GM12878 (cell line): Measurements from ENCODE around the gene GREM1. TPM values are rescaled to one million over a fixed set of nuclear protein-coding genes. Genes with fewer than 3 reads are reported as not detected.

ENCODE experiments used
- ATAC-seq: fragments of 200-7000 bp; cut with Tn5 transposase; 3 replicates; pipeline ENCODE4 v1.9.1; 2020; ENCODE audit warnings: mild to moderate bottlenecking, moderate library complexity
- BruUV-seq: library from RNA; stranded (reverse); fragments of 400-500 nt; replicated peaks from 2 replicates; lab custom pipeline; 2021; lab: Mats Ljungman, UMichigan
- CTCF ChIA-PET: fragments of 300-600 bp; sonication (Branson Sonifier 250); formaldehyde crosslinking; extraction: SDS; loops from one replicate; lab custom pipeline; 2021; ENCODE audit warnings: inconsistent platforms; lab: Yijun Ruan, JAX
- POLR2A ChIA-PET: fragments of 350-600 bp; formaldehyde crosslinking; extraction: SDS; loops from one replicate; lab custom pipeline; 2021; ENCODE audit warnings: inconsistent platforms; lab: Charles Lee
- RAD21 ChIA-PET: fragments of 300-600 bp; sonication (Branson Sonifier 250); formaldehyde crosslinking; loops from one replicate; lab custom pipeline; 2023; ENCODE audit warnings: antibody characterized with exemption; ENCODE audit not compliant: unreplicated experiment; lab: Charles Lee
- SMC1A ChIA-PET: fragments of 300-600 bp; sonication (Branson Sonifier 250); formaldehyde crosslinking; loops from one replicate; lab custom pipeline; 2023; ENCODE audit not compliant: unreplicated experiment, uncharacterized antibody; lab: Charles Lee
- DNase-seq: peaks from one replicate; pipeline ENCODE4 v3.0.0-alpha.2; 2011; ENCODE audit warnings: low read depth, low spot score
- FAIRE-seq: peaks from 3 replicates; lab custom pipeline; 2011; peaks lifted over from hg19 to GRCh38; lab: Jason Lieb, UNC
- H2AFZ ChIP-seq: 2 replicates; pipeline ENCODE4 v1.6.0; 2011; ENCODE audit warnings: low read depth, low read length, control low read depth; ENCODE audit not compliant: control insufficient read depth
- H3K27ac ChIP-seq: 2 replicates; pipeline ENCODE4 v1.5.1; 2011; ENCODE audit warnings: control low read depth; ENCODE audit not compliant: control insufficient read depth, insufficient read depth
- H3K27me3 ChIP-seq, 2 experiments: replicated peaks in 1 of 2; 2 replicates each; pipeline versions ENCODE4 v1.6.0 to v1.6.1; 2011; ENCODE audit warnings: low read length in 1 of 2; ENCODE audit not compliant: control insufficient read depth in 2 of 2, insufficient read depth in 2 of 2
- H3K36me3 ChIP-seq, 2 experiments: 2 replicates each; pipeline ENCODE4 v1.5.1; 2011; ENCODE audit warnings: low read length in 1 of 2; ENCODE audit not compliant: control insufficient read depth in 2 of 2, insufficient read depth in 2 of 2
- H3K4me1 ChIP-seq: 2 replicates; pipeline ENCODE4 v1.6.1; 2011; ENCODE audit warnings: mild to moderate bottlenecking, low read length, moderate library complexity, mixed read lengths; ENCODE audit not compliant: control insufficient read depth, insufficient read depth
- H3K4me2 ChIP-seq: 2 replicates; pipeline ENCODE4 v1.6.0; 2011; ENCODE audit warnings: control low read depth; ENCODE audit not compliant: control insufficient read depth, insufficient read depth
- H3K4me3 ChIP-seq: fragments of 200-600 bp; sonication (generic); 2 replicates; pipeline ENCODE4 v1.5.1; 2016
- H3K79me2 ChIP-seq: 2 replicates; pipeline ENCODE4 v1.6.0; 2011; ENCODE audit warnings: low read length; ENCODE audit not compliant: control insufficient read depth, insufficient read depth
- H3K9ac ChIP-seq: 2 replicates; pipeline ENCODE4 v1.8.0; 2011; ENCODE audit warnings: low read length, control low read depth, mixed read lengths; ENCODE audit not compliant: control insufficient read depth, insufficient read depth
- H3K9me3 ChIP-seq: replicated peaks from 3 replicates; pipeline ENCODE4 v1.5.1; 2011; ENCODE audit warnings: mild to moderate bottlenecking, low read length; ENCODE audit not compliant: control insufficient read depth, insufficient read depth
- H4K20me1 ChIP-seq: 2 replicates; pipeline ENCODE4 v1.6.0; 2011; ENCODE audit not compliant: control insufficient read depth, insufficient read depth
- CBX5 ChIP-seq: sonication (generic); IDR thresholded peaks from 2 replicates; pipeline ENCODE4 v1.6.1; 2016; ENCODE audit warnings: low read depth, moderate library complexity, mild to moderate bottlenecking, inconsistent platforms
- CEBPB ChIP-seq, 2 experiments: fragments of 150-350 bp in 1 of 2; IDR thresholded peaks; 2 replicates each; pipeline ENCODE4 v1.6.1; 2012 to 2014; ENCODE audit warnings: low read depth in 2 of 2, low read length in 2 of 2, borderline replicate concordance in 1 of 2, inconsistent platforms in 1 of 2
- EP300 ChIP-seq, 2 experiments: fragments of 150-350 bp in 1 of 2; IDR thresholded peaks; 2 replicates each; pipeline ENCODE4 v1.6.1; 2011 to 2012; ENCODE audit warnings: low read depth in 2 of 2, low read length in 2 of 2, borderline replicate concordance in 1 of 2, improper control_type of control experiment in 1 of 2, inconsistent platforms in 1 of 2; ENCODE audit not compliant: control insufficient read depth in 1 of 2
- FOXM1 ChIP-seq: IDR thresholded peaks from 2 replicates; pipeline ENCODE4 v1.6.1; 2012; ENCODE audit warnings: low read depth, mild to moderate bottlenecking, inconsistent platforms, low read length, moderate library complexity
- HCFC1 ChIP-seq: fragments of 150-350 bp; IDR thresholded peaks from 2 replicates; pipeline ENCODE4 v1.6.1; 2014; ENCODE audit warnings: low read length
- NR2C1 ChIP-seq: fragments of 450-650 bp; IDR thresholded peaks from 2 replicates; pipeline ENCODE4 v1.6.1; 2017; ENCODE audit warnings: antibody characterized with exemption, mild to moderate bottlenecking, moderate library complexity
- RCOR1 ChIP-seq: conservative IDR thresholded peaks from 2 replicates; pipeline ENCODE4 v1.6.1; 2012; ENCODE audit warnings: low read depth, low read length, improper control_type of control experiment
- SP1 ChIP-seq: IDR thresholded peaks from one replicate; pipeline ENCODE4 v1.6.1; 2011; ENCODE audit warnings: low read depth, low read length
- SUZ12 ChIP-seq: fragments of 200-600 bp; sonication (generic); IDR thresholded peaks from one replicate; pipeline ENCODE4 v1.6.1; 2018; ENCODE audit warnings: antibody characterized with exemption, mild to moderate bottlenecking; ENCODE audit not compliant: unreplicated experiment
- ZBTB40 ChIP-seq: fragments of 450-650 bp; IDR thresholded peaks from 2 replicates; pipeline ENCODE4 v1.6.1; 2016; ENCODE audit warnings: mild to moderate bottlenecking, moderate library complexity, borderline replicate concordance
- WGBS: methylation state at CpG from one replicate; pipeline ENCODE4 v1.1.6; 2016; ENCODE audit warnings: low lambda C conversion rate; ENCODE audit not compliant: insufficient replicate concordance, insufficient coverage; ENCODE audit errors: missing lambda C conversion rate; 5-methylcytosine and 5-hydroxymethylcytosine counted together
- in situ Hi-C: fragments of 300-500 bp; cut with MboI; formaldehyde crosslinking; loops from 9 replicates; pipeline ENCODE4 v1.14.3; 2018; ENCODE audit warnings: mixed read lengths
- intact Hi-C: fragments of 100-400 bp; cut with micrococcal nuclease; formaldehyde crosslinking; loops from one replicate; pipeline ENCODE4 v1.14.2; 2022; ENCODE audit not compliant: unreplicated experiment
- polyA plus RNA-seq, 11 experiments: library from polyadenylated mRNA; depleted of rRNA in 4 of 11; unstranded in 6 of 11; stranded (reverse) in 5 of 11; fragments of >200 nt; fragmentation: Nextera tagmentation in 4 of 11; fragmentation: Illumina TruSeq in 1 of 11; extraction: Ambion mirVana in 4 of 11; extraction: Trizol in 1 of 11; gene quantifications; 1 replicate in 1 of 11; 2 replicates in 10 of 11; pipeline versions ENCODE4 v1.2.1 to v1.2.3, GENCODE V29; 2011 to 2016; ENCODE audit warnings: inconsistent platforms in 2 of 11, missing spikeins in 2 of 11, low read depth in 1 of 11
- total RNA-seq, 4 experiments: library from RNA; depleted of rRNA in 3 of 4; stranded (reverse); fragments of >200 nt in 3 of 4; fragmentation: Illumina TruSeq in 1 of 4; extraction: Trizol in 1 of 4; gene quantifications; 2 replicates each; pipeline versions ENCODE4 v1.2.1 to v1.2.3, GENCODE V29; 2013 to 2021
- TF ChIP-seq, protein P1 (sequence below): fragments of 450-650 bp; IDR thresholded peaks from 2 replicates; pipeline ENCODE4 v1.6.1; 2016; ENCODE audit warnings: mild to moderate bottlenecking

GREM1 gene
- total and polyA plus RNA-seq, 10 of the 15 experiments (the other 5 are each of a cell fraction or from before 2014, with no cell fraction given): 0.08 to 0.36 (median 0.08) TPM; not detected in 7

DNA sequence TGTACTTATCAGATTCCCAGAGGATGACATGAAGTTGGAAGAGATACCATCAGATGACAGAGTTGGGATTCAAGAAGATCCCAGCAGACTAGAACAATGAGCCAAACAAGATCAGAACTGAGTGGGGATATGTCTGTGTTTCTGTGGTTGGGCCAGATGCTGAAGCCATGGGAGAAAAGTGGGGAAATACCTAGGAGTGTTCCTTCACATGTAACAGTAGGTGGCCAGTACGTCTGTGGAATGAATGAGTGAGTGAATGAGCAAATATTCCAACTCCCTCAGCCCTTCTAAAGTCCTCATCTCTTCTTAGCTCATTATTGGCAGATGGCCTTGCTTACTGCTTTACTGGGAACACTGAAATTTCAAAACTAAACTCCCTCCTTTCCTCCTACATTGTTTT is 32.2 kb upstream of the GREM1 start (continued):
- no peak for TF ChIP-seq ZBTB40
- TF ChIP-seq NR2C1: no peak
- no peak for TF ChIP-seq CBX5

DNA sequence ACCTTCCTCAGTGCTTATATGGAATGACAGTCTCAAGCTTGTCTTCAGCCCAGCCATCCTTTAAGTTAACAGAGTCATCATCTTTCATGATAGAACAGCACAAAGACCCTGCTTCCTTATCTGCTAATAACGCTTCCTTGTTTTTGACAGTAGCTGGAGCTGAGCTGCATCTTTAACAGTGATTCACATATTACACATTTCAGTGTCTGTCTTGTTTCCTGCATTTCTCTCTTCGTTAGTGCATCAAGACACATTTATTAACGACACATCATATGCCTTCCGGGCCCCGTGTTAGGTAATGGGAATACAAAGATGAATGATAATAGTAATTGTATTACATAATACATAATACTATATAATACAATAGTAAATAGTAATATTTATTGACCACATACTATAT is 30.2 kb upstream of the GREM1 start:
- in situ Hi-C loops: no loop called here
- DNase-seq (no peak), ATAC-seq (no peak), FAIRE-seq (no peak)
- no peaks in the 10 kb centered on the region for H3K9me3 ChIP-seq
- RAD21 ChIA-PET: no interaction called here
- H2AFZ ChIP-seq: no peak overlapping the region
- SMC1A ChIA-PET: interaction anchor here (1.1 kb wide), 1 partner anchor 156 kb away, joined by 3 read pairs; no protein-coding TSS in a partner anchor
- H3K4me3 ChIP-seq: no peak overlapping the region
- no peaks in the 10 kb centered on the region for H3K79me2 ChIP-seq
- intact Hi-C loops: loop anchor here (10.0 kb wide), 1 partner anchor 57 kb away; no protein-coding TSS in a partner anchor
- H3K4me1 ChIP-seq: peaks cover 3% of the 10 kb centered on the region; the same call in 1 of the 2 replicates
- no peak overlapping the region for H3K27ac ChIP-seq
- BruUV-seq: no TSS peak
- no peaks in the 10 kb centered on the region for H4K20me1 ChIP-seq
- no peak overlapping the region for H3K9ac ChIP-seq
- H3K4me2 ChIP-seq: no peak overlapping the region
- POLR2A ChIA-PET: no interaction called here
- H3K36me3 ChIP-seq: no peaks in the 10 kb centered on the region
- WGBS: 95% methylated on average over 5 of the region's 5 CpGs
- no peaks in the 10 kb centered on the region; a peak in 1 of 4 replicates for H3K27me3 ChIP-seq
- CTCF ChIA-PET: interaction anchor here (1.4 kb wide), 1 partner anchor 25 kb away, joined by 6 read pairs; no protein-coding TSS in a partner anchor
- TF ChIP-seq, protein P1, sequence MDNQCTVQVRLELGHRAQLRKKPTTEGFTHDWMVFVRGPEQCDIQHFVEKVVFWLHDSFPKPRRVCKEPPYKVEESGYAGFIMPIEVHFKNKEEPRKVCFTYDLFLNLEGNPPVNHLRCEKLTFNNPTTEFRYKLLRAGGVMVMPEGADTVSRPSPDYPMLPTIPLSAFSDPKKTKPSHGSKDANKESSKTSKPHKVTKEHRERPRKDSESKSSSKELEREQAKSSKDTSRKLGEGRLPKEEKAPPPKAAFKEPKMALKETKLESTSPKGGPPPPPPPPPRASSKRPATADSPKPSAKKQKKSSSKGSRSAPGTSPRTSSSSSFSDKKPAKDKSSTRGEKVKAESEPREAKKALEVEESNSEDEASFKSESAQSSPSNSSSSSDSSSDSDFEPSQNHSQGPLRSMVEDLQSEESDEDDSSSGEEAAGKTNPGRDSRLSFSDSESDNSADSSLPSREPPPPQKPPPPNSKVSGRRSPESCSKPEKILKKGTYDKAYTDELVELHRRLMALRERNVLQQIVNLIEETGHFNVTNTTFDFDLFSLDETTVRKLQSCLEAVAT: no peak
- TF ChIP-seq EP300 (IDR thresholded peaks at IDR 0.05; ENCODE audit: borderline replicate concordance in 1 of 2, control insufficient read depth in 1 of 2, low read depth in 2 of 2, low read length in 2 of 2) (no peak), FOXM1 (no peak), HCFC1 (no peak), CEBPB (IDR thresholded peaks at IDR 0.05; ENCODE audit: borderline replicate concordance in 1 of 2, low read depth in 2 of 2, low read length in 2 of 2) (no peak), RCOR1 (no peak), SP1 (no peak), SUZ12 (no peak)
